Stimulated activated naive CD8-positive, alpha-beta T cell treated with anti-CD3 and anti-CD28 coated beads, Interleukin-15, Interleukin-2, amounts not matched to agents 100 ng/mL and 50 ng/mL, for 24 hours (primary cell): Measurements from ENCODE around the gene GPR17.

ENCODE experiments used
- H3K27ac Mint-ChIP-seq: one replicate; pipeline ENCODE4 v1.8.0; 2021; ENCODE audit warnings: mild to moderate bottlenecking, mixed read lengths
- H3K27me3 Mint-ChIP-seq: one replicate; pipeline ENCODE4 v1.8.0; 2021; ENCODE audit warnings: mixed read lengths
- H3K36me3 Mint-ChIP-seq: one replicate; pipeline ENCODE4 v1.8.0; 2021; ENCODE audit warnings: low read depth, mixed read lengths
- H3K4me1 Mint-ChIP-seq: one replicate; pipeline ENCODE4 v1.8.0; 2021; ENCODE audit warnings: low read depth, mixed read lengths
- H3K4me3 Mint-ChIP-seq: one replicate; pipeline ENCODE4 v1.8.0; 2021; ENCODE audit warnings: mild to moderate bottlenecking, mixed read lengths
- H3K9me3 Mint-ChIP-seq: one replicate; pipeline ENCODE4 v1.8.0; 2021; ENCODE audit warnings: mixed read lengths

The GPR17 gene

DNA sequence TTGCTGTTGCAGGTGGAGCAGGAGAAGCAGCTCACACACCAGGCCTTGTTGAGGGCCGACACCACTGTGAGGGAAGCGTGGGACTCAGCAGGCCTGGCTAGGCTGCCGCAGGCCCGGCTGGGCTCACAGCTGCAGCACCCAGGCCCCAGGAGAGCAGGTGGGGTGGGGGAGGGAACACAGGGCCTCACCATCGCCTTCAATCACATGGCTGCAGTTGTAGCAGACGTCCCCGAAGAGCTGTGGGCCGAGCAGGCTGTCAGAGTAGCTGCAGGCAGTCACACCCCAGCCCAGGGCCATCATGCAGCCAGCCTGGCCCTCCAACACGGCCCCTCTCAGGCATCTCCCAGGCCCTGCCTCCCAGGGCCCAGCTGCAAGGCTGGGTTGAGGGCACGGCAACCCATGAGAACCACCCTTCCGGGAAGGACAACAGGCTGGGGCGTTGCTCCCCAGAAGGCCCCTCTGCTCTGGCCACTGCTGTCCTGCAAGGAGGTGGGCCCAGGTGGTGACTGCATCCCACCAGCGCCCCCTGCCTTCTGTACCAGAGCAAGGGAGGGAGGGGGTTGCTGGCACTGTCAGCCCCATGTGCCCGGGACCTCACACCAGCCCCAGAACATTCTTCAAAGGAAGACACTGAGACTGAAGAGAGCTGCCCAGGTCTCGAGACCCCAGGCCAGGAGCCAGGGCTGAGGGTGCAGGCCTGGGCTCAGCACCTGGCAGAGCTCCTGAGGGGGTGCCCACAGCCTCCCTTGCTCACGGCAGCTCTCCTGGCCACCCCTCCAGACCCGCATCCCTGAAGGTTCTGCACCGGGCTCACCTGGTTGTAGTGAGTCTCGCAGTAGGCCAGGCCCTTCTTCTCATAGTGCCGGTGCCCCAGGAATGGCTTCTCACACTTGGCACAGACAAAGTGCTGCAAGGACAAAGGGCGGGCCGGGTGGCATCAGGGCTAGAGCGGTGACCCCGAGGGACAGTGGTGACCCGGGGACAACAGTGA, 5.6 kb upstream of the GPR17 start:
- H3K36me3 Mint-ChIP-seq = no peaks in the 10 kb centered on the region
- peak overlapping the region; percentile 68 for H3K27ac Mint-ChIP-seq
- no peaks in the 10 kb centered on the region for H3K27me3 Mint-ChIP-seq
- no peaks in the 10 kb centered on the region for H3K9me3 Mint-ChIP-seq
- H3K4me1 Mint-ChIP-seq = peaks cover 36% of the 10 kb centered on the region
- H3K4me3 Mint-ChIP-seq = peak overlapping the region; percentile 49

GRCh38 chr2:127641133-127641532, 4.8 kb upstream of the GPR17 start:
- Mint-ChIP-seq H3K9me3 (no peaks in the 10 kb centered on the region), H3K27ac (peak overlapping the region; percentile 68), H3K4me1 (peaks cover 35% of the 10 kb centered on the region), H3K36me3 (no peaks in the 10 kb centered on the region), H3K4me3 (peak overlapping the region; percentile 49), H3K27me3 (no peaks in the 10 kb centered on the region)

- H3K27me3 Mint-ChIP-seq = no peaks in the 10 kb centered on the region
- peaks cover 30% of the 10 kb centered on the region for H3K4me1 Mint-ChIP-seq
- peak overlapping the region; percentile 49 for H3K4me3 Mint-ChIP-seq
- no peaks in the 10 kb centered on the region for H3K9me3 Mint-ChIP-seq
- peak overlapping the region; percentile 65 for H3K27ac Mint-ChIP-seq
- no peaks in the 10 kb centered on the region for H3K36me3 Mint-ChIP-seq
Observed at GRCh38 chr2:127641846-127642507, 4.0 kb upstream of the GPR17 start.

GRCh38 chr2:127642706-127643438, 3.1 kb upstream of the GPR17 start:
- H3K4me3 Mint-ChIP-seq = peak overlapping the region; percentile 30
- H3K27me3 Mint-ChIP-seq = no peaks in the 10 kb centered on the region
- peak overlapping the region; percentile 65 for H3K27ac Mint-ChIP-seq
- peaks cover 28% of the 10 kb centered on the region for H3K4me1 Mint-ChIP-seq
- no peaks in the 10 kb centered on the region for H3K36me3 Mint-ChIP-seq
- H3K9me3 Mint-ChIP-seq = no peaks in the 10 kb centered on the region

GRCh38 chr2:127643439-127644065, 2.4 kb upstream of the GPR17 start:
- no peaks in the 10 kb centered on the region for H3K36me3 Mint-ChIP-seq

DNA sequence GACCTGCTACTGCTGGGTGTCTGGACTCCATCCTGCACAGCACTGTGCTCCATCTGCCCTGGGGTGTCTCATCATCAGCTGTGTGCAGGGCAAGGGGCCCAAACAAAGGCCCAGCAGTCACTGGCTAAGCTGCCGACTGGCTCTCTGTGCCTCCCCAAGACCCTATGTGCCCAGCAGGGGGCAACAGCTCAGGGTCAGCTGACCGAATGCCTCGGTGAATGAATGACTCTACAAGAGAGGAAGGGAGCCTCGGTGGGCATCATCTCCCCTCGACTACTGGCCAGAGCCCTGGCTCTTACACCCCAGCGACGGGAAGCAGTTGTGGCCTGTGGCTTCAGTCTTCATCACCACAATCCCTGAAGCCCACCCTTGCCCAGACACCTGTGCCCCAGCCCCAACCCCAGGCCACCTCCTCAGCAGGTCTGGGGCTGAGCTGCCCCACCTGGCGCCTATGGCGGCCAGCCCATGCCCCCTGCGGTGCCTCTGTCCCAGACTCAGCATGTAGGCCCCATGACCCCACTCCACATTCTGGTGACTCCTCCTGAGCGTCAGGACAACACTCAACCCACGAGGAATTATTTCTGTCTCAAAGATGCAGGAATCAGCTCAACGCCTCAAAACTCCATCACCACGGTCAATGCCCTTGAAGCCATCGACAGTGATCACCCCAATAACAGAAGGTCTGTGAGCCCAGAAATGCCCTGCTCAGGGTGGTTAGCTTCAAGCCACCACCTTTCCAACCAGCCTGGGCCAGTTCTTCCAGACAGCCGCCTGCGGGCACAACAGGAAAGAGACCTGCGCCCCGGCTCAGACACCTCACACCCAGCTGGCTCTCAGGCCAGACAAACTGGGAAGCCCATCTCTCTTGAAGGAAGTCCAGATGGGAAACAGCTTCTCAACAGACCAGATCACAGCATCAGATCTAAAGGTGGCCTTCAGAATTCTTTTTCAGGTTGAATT, 1.6 kb upstream of the GPR17 start:
- no peak overlapping the region for H3K4me3 Mint-ChIP-seq
- no peaks in the 10 kb centered on the region for H3K9me3 Mint-ChIP-seq
- H3K27me3 Mint-ChIP-seq = no peaks in the 10 kb centered on the region
- peaks cover 21% of the 10 kb centered on the region for H3K4me1 Mint-ChIP-seq
- H3K36me3 Mint-ChIP-seq = no peaks in the 10 kb centered on the region
- H3K27ac Mint-ChIP-seq = no peak overlapping the region

More at GRCh38 chr2:127643439-127644065, 2.4 kb upstream of the GPR17 start:
- Mint-ChIP-seq H3K4me1 (peaks cover 25% of the 10 kb centered on the region), H3K27me3 (no peaks in the 10 kb centered on the region), H3K9me3 (no peaks in the 10 kb centered on the region), H3K27ac (no peak overlapping the region), H3K4me3 (no peak overlapping the region)

DNA sequence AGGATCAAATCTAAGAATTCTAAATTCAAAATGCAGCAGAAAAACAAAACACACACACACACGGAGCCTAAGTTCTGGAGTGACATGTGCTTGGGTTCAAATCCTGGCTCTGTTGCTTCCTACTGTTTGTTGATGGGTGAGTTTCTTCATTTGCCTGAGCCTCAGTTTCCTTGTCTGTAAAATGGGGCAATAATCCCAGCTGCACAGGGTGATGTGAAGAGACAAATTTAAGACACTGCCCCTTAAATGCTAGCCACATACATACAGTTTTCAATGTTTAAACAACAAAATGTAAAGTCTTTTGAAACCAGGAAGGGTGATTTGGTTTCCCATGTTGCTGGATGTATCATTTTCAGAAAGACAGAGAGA, 943 bp upstream of the GPR17 start:
- Mint-ChIP-seq H3K9me3 (no peaks in the 10 kb centered on the region), H3K4me3 (no peak overlapping the region), H3K27me3 (no peaks in the 10 kb centered on the region), H3K4me1 (peaks cover 21% of the 10 kb centered on the region), H3K36me3 (no peaks in the 10 kb centered on the region), H3K27ac (no peak overlapping the region)

DNA sequence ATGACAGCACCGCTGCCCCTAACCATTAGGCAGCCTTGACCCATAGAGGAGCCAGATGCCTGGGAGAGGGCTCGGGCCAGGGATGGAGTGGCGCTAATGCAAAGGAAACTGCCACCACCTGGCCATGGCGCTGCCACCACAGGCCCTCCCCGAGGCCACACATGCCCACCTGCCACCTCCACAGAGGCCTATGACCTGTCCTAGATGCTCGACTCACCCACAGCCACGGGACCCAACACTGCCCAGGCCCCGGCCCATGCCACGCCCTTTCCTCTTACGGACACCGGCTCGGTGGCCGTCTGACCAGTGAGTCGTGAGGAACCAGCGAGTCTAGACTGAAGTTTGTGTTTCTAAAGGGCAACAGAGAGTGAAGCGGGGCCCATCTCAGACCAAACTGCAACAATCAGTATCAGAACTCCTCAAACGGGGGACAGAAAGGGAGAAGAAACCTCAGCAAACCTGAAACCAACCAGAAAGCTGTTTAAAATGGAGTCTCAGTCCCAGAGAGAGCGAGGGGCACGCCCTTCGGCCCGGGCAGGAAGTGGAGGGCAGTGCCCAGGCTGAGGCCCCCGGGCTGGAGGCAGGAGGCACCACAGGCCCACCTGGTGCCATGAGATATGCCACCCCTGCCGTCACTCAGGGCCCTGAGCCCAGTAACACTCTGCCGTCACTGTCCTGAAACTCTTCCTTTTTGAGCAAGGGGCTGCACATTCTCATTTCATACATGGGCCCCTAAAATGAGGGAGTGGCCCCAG, 711 bp downstream of the GPR17 start:
- no peaks in the 10 kb centered on the region for H3K36me3 Mint-ChIP-seq
- no peaks in the 10 kb centered on the region for H3K27me3 Mint-ChIP-seq
- H3K4me3 Mint-ChIP-seq = no peak overlapping the region
- H3K4me1 Mint-ChIP-seq = peaks cover 11% of the 10 kb centered on the region
- no peak overlapping the region for H3K27ac Mint-ChIP-seq
- H3K9me3 Mint-ChIP-seq = no peaks in the 10 kb centered on the region

GRCh38 chr2:127647242-127648190, 1.6 kb downstream of the GPR17 start:
- H3K27me3 Mint-ChIP-seq = no peaks in the 10 kb centered on the region
- no peaks in the 10 kb centered on the region for H3K9me3 Mint-ChIP-seq
- H3K27ac Mint-ChIP-seq = no peak overlapping the region
- no peak overlapping the region for H3K4me3 Mint-ChIP-seq
- H3K36me3 Mint-ChIP-seq = no peaks in the 10 kb centered on the region
- peaks cover 11% of the 10 kb centered on the region for H3K4me1 Mint-ChIP-seq

GRCh38 chr2:127648321-127648720, 2.4 kb downstream of the GPR17 start:
- no peaks in the 10 kb centered on the region for H3K27me3 Mint-ChIP-seq
- no peaks in the 10 kb centered on the region for H3K9me3 Mint-ChIP-seq
- no peaks in the 10 kb centered on the region for H3K36me3 Mint-ChIP-seq
- H3K27ac Mint-ChIP-seq = no peak overlapping the region
- no peak overlapping the region for H3K4me3 Mint-ChIP-seq
- H3K4me1 Mint-ChIP-seq = peaks cover 11% of the 10 kb centered on the region

GRCh38 chr2:127649100-127649611, 3.2 kb downstream of the GPR17 start:
- H3K27ac Mint-ChIP-seq = no peak overlapping the region
- peaks cover 11% of the 10 kb centered on the region for H3K4me1 Mint-ChIP-seq
- H3K27me3 Mint-ChIP-seq = no peaks in the 10 kb centered on the region
- no peak overlapping the region for H3K4me3 Mint-ChIP-seq
- H3K9me3 Mint-ChIP-seq = no peaks in the 10 kb centered on the region
- H3K36me3 Mint-ChIP-seq = no peaks in the 10 kb centered on the region

DNA sequence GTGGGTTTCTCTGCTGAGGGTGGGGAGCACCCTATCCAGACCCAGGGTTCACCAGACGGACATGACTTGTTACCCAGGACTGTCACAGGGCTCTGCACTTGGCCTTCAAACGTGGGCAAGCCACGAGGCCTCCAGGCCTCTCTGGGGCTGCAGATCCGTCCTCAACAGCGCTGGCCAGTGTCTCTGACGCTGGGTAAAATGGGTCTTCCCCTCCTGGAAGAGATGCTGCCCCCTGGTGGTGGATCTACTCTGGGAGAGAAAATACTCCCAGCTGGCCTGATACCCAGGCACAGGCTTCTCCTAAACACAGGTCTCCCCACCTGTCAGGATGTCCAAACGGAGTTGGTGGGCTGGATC, 3.7 kb downstream of the GPR17 start:
- Mint-ChIP-seq H3K4me1 (peaks cover 11% of the 10 kb centered on the region), H3K27me3 (no peaks in the 10 kb centered on the region), H3K36me3 (no peaks in the 10 kb centered on the region), H3K9me3 (no peaks in the 10 kb centered on the region), H3K27ac (peak overlapping the region; percentile 49), H3K4me3 (no peak overlapping the region)
